NCI-H187 treated with DMSO at 0.1 percent for 48 hours (cell line): ENCODE measurements around the gene ASCL5.

Experiments used
- DNase-seq: peaks from one replicate; lab custom pipeline; 2025; lab: John Stamatoyannopoulos, UW

The ASCL5 gene

DNA sequence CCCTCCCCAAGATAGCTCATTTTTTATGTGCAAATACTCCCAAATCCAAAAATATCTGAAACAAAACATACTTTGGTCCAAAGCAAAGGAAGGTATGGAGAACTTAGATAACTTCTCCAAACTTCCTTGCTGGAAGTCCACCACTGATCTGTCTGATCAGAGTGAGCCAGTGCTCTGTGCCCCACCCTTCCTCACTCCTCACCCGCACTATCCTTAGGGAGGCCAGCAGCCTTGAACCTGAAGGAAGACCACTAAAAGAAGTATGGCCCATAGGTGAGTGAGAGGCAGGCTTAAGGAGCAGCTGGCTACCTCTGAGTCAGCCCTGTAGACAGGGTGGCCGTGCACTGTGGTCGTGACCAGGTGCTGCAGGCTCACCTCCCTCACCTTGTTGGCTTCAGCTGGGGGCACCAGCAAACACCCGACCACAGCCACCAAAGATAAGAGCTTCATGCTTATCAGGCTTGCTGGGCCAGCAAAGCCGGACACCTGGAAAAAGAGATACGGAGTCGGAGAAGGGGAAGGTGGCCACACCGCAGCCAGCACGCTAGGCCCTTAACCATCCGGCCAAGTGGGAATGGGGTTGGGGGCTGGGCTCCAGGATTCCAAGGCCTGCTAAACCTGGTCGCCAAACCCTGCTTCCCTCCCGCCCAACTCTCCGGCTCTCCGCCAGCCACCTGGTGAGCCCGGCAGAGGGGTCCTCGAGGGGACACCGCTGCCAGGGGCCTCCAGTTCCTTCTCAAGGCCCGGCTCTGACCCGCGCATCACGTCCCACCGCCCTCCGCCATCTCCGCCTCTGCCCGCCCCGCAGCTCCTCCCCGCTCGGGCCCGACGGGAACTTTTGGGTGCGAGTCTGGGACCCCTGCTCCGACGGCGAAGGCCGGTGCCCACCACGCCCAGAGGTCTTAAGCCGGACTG, 26.7 kb upstream of the ASCL5 start:
- no peak for DNase-seq

DNA sequence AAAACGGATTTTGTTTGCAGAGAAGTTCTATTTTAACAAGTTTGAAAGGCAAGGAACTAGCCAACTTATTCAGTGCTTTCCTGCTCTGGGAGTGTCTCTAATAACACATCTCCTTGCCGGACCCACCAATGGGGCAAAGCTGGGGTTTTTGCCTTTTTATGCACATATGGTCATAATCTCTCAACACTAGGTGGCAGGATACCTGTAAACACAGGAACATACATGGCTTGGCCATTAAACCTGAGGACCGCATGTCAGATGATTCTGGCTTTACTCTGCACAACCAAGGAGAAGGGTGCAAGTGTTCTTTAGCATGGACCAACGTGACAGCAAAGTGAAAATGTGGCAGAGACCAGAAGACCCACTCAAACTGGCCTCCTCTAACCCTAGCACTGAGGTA, 22.4 kb upstream of the ASCL5 start:
- DNase-seq: no peak

DNA sequence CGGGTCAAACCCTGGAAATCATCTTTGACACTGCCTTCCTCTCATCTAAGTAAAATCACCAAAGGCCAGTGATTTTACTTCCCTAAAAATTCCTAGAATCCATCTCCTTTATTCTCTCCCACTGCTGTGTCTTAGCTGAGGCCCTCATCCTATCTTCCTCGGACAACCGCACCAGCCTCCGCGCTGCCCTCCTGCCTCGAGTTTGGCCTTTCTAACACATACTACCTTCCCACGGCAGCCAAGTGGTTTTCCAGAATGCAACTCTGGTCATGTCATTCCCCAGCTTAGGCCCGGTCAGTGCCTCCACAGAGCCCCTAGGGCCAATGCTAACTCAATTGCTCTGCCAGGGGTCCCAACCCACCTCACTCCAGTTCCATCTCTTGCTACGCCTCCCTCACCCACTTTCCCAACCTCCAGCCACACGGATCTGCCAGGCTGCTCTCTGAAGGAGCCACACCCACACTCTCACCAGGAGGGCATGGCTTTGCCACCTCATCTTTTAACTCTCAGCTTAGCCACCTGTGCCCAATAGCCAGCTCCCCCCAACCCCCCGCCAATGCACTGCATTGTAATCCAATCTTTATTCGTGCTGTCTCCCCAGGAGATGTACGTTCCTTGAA, 20.5 kb upstream of the ASCL5 start:
- DNase-seq: no peak

DNA sequence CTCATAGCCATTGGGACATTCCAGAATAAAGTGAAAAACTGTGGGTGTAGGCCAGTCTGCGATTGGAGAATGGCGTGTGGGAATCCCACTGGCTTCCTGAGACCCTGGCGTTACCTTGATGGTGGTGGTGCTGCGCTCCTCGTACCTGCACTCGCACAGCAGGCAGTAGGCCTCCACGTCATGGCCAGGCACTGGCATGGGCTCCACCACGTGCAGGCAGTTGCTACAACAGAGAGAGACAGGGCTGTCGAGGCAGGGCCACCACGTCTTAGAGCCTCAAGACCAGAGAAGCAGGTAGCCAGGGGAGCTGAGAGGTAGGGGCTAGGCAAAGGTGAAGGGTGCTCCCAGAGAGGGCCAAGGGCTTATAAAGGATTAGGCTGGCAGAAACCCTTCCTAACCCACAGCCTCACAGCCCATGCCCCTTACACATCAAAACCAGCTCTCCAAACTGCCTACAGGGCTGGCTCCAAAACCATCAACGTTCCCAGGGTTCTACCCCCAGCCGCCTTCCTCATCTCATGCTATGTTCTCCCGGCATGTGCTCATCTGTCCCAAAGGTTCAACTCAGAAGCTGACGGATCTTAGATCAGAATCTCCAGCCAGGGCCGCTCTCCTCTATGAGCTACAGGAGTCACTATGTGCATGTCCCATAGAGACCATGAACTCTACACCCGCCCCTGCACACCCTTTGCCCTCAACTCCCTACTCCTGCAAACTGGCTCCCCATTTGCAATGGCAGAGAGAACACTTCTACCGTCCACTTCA, 19.8 kb upstream of the ASCL5 start:
- no peak for DNase-seq

DNA sequence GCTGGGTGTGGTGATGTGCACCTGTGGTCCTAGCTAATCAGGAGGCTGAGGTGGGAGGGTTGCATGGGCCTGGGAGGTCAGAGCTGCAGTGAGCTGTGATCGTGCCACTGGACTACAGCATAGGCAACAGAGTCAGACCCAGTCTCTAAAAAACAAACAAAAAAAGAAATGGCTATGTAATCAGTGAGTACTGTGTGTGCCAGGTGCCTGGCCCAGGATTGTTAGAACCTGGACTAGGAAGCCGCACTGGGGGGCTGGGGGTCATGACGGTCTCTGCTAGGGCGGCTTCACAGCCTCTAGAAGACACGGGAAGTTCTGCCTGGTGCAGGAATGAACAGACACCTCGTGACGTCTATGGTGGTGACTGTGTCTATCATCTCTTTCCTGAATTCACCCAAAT, 18.8 kb upstream of the ASCL5 start:
- DNase-seq: no peak

DNA sequence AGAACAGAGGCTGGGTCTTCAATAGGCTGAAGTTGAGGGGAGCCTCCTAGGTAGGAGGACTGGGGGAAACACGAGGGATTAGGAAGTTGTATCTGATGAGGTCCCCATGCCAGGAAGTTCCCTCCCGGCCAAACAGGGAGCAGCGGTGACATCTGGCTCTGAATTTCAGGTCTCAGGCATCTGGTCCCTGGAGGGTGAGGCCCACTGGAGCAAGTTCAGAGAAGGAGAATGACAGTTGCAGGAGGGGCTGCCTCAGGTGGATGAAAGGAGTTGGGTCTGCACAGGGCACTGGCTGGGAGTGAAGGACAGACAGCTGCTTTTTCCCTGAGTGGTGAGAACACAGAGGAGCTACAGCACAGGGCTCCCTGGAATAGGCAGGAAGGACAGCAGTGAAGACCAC, 18.1 kb upstream of the ASCL5 start:
- DNase-seq: no peak

DNA sequence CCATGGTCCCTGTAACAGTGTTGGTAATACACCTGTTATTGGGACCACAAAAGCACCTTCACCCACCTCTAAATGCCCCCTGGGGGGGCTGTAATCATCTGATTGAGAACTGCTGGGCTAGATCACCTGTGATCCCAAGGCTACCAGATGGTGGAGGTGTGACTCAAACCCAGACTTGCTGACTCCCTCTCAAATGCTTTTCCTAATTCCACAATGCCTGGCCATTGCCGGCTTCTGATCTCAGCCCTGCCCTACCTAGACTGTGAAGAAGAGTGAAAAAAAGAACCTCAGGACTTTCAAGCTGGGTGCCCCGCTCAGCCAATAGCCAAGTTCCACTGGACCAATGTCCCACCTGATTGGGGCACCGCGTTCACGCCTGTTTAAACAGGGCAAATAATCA, 17.7 kb upstream of the ASCL5 start:
- no peak for DNase-seq

DNA sequence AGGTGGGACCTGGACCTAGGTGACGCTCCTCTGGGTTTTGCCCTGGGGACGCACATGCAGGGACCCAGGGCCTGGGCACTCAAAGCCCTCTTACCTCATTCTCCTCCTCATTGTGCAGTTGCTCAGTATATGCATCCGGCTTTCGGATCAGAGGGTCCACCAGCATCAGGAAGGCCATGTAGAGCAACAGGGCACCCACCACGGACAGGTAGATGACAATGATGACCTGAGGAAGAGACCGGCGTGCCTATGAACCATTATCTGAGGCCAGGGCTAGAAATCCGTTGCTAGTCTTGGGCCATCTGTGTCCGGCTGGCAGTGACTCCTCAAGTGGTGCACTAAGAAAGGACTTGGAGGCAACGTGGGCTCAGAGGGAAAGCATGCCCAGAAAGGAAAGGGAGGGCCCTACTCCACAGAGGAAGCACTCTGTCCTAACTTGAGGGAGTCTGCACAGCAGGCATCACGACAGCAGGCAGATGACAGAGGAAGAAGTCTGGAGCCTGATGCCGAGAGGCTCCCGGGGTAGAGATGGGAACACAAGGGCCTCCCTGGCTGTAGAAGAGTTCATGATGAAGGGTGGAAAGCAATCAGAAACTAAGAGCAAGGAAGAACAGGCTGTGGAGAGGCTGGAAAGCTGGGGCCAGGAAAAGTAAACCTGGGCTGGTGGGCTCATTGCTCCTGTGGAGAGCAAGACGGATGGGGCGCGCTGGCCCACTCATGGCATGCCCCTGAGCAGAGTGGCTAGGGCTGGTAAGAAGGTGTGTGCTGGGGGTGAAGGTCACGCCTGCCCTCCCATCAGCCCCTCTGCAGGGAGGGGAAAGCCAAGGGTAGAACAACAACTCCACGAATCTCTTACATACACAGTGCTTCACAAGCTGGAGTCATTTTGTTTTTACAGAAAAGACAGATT, 17.0 kb upstream of the ASCL5 start:
- DNase-seq: no peak

DNA sequence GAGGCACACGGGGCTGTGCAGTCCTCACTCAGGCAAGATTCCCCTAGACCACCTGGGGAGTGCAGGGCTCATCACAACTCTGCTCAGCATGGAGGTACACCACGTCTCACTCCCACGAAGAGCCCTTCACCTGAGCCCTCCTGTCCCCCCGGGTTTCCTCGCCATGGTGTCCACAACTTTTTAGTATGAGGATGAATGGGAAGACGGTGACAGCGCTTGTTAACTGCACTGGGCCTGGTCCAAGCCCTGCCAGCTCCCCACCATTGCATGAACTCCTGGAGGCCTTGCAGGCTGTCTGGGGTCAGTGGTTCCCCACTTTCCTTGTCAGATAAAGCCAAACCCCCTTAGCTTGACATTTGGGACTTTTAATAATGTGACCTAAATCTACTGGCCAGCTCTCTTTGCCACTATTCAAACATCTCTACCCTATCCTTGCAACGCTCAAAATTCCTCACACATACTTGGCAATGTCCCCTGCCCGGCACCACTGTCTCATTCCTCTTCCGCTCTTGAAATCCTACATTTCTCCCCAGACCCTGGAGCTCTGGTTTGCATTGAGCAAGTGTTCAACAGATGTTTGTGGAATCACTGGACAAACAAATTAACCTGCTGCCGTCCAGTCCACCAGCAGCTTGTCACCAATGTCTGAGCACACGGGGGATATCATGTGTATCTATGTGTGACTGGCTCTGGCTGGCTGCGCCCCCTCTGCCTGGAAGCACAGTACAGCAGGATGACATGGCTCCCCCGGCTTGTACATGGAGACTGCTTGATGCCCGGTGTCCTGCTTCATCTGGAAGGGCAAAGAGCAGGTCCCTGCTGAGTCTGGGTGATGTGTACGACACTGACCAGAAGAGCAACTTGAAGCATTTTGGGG, 16.1 kb upstream of the ASCL5 start:
- no peak for DNase-seq

DNA sequence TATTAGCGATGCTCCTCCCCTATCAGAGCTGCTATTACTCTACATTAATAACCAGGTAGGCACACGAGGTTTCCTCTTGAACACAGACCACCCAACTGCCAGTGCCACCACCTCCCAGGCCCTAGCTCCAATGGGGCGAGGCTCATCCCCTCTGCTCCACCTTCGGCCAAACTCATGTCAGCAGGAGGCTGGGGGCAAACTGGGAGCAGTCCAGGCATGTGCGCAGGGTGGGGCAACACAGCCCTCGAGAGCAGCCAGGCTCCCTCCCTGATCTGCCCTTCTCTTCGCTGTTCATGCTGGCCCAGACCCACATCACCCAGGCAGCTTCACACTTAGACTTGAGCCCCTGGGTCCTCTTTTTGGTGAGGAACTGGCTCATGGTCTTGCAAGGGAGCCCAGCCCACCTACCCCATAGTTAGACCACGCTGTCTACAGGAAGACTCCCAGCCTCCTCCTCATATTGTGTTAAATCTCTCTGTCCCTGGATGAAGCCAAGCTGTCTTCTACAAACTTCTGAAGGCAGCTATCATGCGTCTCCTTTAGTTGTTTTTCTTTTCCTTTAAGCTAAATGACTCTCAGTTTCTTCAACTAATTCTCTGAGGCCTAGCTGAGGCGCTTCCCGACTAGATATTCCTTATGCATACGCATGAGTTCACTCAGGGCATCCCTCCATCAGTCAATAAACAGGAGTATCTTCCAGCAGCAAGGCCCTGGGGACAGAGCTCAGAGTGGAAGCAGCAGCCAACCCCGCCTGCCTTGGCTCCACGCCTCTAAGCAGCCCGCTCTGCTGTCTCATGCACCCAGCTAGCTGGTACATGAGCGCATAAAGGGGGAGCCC, 15.2 kb upstream of the ASCL5 start:
- DNase-seq: no peak

DNA sequence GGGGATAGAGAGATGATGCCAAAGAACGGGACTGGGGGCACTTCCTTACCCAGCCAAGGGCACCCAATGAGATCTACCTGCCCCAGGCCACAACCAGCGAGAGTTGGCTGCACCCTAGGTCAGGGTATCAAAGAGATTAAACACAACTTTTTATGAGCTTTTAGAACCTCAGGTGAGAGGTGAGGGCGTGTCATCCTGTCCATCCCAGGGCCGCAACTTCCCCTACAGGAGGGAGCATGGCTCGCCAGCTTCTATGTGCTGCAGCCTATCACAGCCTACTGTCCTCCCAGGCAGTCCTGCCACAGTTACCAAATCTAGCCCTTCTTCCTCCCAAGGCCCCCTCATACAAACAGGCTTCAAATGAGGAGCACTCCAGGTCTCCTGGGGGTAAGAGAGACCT, 14.4 kb upstream of the ASCL5 start:
- no peak for DNase-seq

DNA sequence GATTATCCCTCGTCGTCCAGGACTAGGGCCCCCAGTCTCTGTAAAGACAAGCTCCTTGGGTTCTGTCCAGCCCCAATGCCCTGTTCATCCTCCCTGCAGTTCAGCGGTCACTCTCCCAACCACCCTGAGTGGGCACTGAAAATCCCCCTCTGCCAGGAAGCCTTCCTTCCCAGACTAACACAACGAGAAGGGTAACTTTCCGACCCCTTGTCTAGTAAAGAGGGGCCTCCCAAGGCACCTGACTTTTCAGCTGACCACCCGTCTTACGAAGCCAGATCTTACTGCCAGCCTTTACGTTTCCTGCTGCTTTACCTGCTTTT, 13.9 kb upstream of the ASCL5 start:
- no peak for DNase-seq

DNA sequence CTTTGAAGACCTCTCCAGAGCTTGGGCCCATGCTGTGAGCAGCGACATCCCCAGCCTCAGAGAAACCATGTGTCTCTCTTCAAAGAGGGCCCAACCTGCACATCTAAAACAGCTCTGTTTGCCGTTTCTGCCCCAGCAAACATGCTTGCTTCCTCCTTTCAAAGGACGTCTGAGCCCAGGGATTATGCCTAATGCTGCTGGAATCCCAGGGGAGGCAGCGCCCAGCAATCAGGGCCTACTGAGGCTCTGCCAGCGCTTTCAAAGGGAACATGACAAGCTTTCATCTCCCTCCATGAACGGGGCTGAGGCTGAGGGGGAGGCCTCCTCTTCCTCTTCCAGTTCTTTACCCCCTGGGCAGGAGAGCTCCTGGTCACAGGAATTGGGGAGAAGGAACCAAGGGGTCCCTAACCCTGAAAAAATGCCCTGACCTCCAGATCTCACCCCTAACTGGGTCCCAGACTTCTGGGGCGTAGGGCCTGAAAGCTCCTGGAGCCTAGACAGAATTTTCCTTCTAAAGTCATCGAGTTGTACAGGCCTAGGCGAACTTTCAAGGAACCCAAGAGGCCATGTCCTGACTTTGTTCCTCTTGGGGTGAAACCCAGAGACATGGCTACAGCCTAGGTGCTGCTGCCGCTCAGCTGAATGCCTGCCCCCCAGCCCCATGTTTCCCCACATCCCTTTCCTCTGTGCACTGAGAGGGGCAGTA, 13.4 kb upstream of the ASCL5 start:
- no peak for DNase-seq

DNA sequence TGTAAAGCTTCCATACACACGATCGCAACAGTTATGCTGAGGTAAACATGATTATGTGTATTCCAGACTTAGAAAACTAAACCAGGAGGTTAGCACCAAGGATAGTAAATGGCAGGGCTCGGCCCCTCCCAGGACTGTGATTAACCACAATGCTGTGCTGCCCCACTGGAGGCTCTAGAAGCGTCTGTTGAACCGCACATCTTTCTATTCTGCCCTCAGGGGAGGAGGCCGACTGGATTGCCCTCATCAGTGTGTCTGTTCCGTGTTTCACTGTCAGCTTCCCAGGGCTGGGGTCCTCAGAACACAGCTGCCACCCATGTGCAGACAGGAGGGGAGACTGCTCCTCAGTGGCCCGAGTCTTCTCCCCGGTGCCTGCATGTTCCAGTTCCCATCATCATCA, 12.8 kb upstream of the ASCL5 start:
- DNase-seq: no peak

DNA sequence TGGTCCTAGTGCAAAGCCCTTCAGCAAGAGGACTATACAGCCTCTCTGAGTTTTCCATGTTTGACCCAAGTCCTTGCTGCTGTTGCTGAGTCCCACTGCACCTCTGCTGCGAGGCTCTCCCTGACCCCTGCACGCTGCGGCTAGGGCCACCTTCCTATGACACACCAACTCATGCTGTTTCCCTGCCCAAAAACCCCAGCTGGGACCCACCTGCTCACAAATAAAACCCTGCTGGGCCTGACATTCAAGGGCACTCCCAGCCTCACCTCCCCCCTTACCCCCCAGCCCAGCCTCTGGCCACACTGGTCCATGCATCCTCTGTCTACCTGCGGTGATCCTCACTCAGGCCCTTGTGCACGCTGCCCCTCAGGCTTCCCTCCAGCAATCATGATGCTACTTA, 12.3 kb upstream of the ASCL5 start:
- DNase-seq: no peak

DNA sequence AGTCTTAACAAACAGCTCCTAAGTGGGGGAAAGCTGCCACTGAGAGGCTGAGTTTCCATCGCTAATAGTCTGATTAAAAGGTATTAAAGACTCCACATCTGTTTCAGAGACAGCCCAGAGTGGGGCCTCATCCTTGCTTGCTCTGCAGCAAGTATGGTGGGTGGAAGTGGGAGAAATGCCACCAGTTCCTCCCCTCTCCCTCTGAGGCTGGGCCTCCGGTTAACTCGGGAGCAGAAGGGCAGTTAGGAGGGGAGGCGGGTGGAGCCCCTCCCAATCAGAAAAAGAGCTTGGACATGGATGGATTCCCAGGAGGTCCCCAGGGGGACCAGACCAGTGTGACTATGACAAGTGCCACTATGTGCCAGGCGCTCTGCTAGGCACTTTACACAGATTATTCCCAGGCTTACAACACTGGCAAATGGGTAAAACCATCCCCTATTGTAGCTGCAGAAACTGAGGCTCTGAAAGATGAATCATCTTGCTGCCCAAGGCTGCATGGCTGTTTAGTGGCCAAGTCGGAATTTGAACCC, 11.4 kb upstream of the ASCL5 start:
- DNase-seq: no peak

DNA sequence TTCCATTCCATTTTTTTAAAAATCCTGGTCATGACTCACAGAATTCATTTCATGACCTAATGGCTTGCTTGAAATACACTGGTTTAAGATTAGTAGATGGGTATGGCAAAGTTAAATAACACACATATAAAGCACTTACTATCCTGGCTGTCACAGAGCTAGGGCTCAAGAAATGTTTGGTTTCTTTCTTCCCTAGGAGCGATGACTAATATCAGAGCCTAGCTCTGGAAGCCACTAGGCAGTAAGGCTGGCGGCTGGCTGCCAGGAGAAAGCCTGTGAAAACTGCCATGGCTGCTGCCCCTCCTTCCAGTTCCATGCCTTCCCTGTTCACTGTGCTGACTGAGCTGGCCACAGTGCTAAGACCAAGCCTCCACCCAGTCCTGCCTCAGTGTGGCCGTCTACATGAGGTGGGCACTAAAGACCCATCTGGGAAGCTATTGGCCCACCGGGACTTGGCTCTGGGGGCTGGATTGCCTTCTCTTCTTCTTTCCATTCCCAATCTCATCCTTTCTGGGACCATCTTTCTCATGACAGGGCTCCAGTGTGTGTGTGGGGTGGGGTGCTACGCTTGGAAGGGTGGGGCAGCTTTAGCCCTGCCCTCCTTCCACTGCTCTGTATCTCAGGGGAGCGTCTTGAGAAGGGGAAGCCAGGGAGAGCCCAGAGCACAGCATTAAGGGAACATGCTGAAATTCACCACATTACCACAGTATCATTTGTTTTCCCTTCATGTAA, 10.8 kb upstream of the ASCL5 start:
- DNase-seq: no peak

DNA sequence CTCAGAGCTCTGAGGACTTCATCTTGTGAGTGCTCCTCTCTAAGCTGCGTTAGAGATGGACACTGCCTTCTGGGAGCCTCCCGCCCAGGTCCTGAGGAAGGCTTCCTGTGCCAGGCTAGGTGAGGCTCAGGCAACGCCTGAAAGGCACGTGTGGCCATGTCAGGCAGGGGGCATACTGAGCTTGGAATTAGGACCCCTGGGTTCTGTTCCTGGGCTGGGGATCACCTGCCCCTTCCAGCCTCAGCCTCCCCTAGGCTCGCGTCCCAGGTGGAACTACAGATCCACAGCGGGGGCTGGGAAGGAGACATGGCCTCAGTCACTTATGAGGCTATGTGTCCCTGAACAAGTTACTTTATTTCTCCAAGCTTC, 10.0 kb upstream of the ASCL5 start:
- DNase-seq: no peak
